RPMI8226 (cell line): ENCODE results near the gene LMNB1.
"Not testable (repeated sequence)": the region's sequence is repeated elsewhere in the genome, so short reads cannot be mapped to it uniquely, and the experiment has no call there.

Experiments used
- DNase-seq: peaks from one replicate; pipeline ENCODE4 v3.0.0-alpha.2; 2015

Gene LMNB1

DNA sequence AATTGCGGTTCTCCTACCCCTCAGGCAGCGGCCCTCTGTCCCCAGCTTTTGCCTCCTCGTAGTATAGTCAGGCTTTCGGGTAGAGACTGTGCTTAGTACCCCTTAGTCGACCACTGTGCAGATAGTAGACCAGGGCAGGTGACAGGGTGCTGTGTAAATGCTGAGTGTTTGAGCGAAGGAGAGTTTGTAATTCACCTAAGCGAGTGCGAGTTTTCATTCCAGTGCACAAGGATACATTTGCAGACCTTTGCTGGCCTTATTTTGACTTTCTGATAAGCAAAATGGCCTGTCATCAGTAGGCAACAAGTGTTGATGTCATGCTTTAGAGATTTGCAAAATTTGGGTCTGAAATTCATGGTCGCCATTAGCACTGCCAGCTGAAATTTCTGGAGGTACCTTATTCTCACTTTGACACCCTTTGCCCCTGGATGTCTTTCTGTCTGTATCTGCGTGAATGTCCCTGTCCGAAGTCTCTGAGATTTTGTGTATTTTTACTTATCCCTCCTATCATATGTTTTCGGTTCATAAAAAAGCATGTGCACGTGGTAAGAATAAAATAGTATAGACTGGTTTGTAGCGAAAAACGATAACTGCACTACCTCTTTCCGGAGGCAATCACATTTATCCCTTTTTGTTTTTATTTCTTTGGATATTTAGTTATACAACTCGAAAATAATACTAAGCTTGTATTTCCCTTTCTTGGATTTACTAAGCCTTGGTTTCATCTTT lies 1.9 kb downstream of the LMNB1 start:
- DNase-seq, result peak; percentile 32

DNA sequence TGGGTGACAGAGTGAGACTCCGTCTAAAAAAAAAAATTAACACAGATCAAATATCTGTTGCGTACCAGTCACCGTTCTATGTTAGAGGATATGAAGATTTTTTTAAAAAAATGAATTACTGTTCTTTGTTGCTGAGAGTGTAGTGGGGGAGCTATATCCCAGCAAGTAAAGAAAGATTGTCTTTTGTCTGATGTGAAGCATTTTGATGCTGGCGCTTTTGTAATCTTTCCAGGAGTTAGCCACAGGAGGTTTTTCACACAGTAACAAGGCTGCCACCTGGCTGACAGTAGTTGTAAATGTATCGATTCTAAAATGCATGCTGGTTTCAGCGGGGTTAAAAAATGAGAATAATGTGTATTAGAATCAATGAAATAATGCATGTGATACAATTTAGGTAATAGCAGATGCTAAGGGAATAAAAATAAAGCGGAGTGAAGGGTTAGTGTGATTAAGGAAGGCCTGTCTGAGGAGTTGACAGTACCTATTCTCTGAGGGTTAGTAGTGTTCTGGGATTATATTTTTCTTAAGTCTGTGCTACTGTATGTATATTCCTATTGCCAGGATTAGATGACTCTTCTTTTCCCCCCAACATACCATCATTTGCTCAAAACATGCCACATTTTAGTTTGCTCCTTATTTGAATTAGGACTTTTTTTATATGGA lies 3.4 kb downstream of the LMNB1 start:
- peak; percentile 72 for DNase-seq

DNA sequence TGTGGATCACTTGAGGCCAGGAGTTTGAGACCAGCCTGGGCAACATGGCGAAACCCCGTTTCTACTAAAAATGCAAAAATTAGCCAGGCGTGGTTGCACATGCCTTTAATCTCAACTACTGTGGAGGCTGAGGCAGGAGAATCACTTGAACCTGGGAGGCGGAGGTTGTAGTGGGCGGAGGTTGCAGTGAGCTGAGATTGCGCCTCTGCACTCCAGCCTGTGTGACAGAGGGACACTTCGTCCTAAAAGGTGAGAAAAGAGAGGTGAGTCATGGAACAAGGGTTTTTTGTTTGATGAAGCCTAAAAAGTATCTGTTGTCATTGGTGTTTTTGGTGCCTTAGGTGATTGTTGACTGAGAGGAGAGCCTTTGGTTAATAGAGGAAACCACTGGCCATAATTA lies 11.5 kb downstream of the LMNB1 start:
- DNase-seq, result not testable (repeated sequence)

DNA sequence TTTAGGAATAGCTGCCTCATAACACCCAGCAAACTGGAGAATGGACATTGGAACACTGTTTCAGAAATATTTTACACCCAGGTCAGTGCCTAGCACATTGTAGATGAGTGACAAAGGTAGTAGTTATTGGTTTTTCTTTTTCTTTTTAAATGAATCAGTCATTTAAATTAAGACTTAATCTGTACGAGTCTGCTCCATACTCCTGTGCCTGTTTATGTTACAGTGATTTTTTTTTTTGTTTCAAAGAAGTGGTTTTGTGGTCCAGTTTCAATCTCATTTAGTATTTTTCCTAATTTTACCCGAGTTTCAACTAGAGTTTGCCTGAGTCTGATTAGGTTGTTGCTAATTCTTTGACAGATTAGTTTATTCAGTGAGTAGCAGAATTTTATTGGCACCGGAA lies 16.2 kb downstream of the LMNB1 start:
- DNase-seq, result no peak

DNA sequence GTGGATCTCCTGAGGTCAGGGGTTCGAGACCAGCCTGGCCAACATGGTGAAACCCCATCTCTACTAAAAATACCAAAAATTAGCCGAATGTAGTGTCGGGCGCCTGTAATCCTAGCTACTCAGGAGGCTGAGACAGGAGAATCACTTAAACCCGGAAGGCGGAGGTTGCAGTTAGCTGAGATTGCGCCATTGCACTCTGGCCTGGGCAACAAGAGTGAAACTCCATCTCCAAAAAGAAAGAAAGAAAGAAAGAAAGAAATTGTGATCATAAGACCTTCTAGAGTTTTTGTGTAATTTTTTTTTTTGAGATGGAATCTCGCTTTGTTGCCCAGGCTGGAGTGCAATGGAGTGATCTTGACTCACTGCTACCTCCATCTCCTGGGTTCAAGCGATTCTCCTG lies 16.7 kb downstream of the LMNB1 start:
- not testable (repeated sequence) for DNase-seq

DNA sequence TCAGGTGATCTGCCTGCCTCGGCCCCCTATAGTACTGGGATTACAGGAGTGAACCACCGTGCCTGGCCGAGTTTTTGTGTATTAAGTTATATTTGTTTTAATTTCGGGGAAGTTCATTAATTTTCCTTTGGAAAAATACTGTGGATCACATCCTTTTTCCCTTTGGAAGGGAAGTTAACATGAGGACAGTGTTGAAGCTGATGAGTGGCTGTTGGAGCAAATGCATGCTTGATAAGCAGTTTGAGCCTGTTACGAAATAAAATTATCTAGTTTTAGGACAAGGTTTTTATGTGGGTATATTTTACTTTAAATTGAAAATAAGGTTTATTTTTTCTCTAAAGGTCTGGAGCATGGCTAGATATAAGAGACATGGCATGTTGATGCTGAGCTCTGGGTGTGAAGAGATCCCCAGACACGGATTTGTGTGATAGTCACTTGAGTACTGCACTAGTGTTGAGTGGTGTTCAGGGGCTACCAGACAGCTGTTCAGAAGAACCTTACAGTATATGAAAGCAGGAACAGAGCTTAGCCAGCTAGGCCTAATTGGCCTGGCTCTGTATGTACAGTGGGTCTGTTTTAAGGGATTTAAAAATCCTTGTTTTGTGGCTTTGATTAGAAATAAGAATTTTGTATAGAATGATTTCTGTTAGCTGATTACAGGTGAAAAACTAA lies 17.4 kb downstream of the LMNB1 start:
- DNase-seq, result no peak

DNA sequence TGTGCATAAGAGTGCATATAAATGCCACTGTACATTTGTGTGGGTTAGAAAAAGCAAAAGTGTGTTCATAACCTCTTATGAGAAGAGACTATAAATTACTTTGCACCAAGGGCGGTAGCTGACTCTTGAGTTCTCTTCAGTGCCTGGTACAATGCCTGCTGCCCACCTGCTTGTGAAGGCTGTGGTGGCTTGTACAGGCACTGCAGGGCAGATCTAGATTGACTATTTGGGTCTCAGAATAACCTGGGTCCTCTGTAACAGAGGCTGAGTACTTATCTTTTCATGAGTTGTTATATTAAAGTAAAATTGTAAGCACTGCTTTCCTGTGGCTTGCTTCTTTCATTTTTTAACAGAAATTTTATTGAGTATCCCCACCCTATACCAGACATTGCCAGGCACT lies 22.8 kb downstream of the LMNB1 start:
- no peak for DNase-seq

DNA sequence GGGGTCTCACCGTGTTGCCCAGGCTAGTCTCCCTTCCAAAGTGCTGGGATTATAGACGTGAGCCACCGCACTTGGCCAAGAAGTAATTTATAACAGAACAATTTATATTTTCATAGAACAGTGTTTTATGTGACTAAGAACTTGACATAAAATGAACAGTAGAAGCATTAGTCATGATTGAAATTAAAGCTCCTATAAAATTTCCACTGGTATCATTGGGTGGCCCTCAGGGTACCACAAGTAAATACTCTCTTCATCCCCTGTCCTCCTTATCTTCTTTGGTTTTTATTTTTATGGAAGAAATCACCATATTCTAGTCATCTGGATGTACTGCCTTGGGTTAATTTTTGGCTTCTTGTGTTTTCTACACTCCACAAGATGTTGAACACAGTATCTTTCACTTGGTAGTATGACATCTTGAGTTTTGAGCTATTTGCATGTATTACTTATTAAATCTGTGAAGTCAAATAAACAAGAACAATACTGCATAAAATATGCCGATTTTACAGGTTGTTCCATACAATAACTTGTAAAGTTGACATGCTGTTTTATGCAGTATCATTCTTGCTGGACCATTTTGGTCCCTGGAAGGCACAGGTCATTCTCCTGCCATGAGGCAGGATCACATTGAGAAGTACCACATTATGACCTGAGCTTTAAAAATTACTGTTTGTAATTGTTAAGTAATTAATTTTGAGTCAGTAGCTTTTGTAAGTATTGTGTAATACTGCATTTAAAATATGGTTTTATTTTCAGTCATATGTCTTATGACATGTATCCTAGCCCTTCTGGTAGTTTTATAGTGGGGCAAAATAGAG lies 24.4 kb downstream of the LMNB1 start:
- no peak for DNase-seq

DNA sequence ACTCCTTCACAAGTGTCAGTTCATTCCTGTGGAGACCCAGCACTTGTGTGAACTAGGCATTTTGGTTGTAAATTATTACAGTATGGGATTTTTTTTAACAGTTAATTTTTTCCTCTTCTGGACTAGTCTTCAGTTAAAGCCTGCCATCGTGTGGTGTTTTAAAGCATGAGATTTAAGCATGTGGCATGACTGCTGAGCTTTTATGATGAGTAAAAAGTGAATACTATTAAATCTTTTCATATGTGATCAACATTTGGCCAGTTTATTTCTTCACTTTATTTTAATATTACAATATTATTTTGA lies 25.0 kb downstream of the LMNB1 start:
- DNase-seq, result peak; percentile 26

DNA sequence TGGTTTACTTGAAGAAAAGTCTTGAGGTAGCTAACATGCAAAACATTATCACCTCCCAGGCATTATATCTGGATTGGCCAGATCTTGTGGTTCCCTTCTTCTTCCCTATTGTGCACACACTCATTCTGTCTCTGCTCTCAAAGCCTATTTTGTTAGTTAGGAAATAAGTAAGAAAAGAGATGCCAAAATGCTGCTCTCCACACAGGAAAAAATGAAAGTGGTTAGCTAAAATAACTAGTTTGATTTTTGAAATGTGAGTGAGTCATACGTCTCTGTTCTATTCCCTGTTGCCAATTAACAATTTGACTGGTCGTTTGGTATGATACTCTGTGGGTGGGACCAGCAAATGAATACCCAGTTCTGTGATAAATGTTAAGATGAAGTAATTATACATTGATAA lies 28.1 kb downstream of the LMNB1 start:
- DNase-seq, result no peak

DNA sequence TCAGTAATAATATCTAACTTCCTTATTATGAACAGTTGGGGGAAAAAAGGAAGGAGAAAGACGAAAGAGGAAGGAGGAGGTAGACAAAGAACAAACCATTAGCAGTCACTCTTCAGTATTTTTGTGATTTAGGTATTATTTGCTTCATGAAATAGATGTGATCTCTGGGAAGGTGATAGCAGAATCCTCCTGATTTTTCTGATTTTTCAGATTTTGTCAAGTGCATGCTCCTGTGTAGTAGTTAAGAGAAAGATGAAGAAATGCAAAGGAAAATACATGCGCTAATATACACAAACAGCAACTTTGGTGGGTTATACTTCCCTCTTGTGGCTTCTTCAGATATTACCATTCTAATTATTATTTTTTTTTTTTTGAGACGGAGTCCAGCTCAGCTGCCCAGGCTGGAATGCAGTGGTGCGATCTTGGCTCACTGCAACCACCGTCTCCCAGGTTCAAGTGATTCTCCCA lies 31.6 kb downstream of the LMNB1 start:
- no peak for DNase-seq

DNA sequence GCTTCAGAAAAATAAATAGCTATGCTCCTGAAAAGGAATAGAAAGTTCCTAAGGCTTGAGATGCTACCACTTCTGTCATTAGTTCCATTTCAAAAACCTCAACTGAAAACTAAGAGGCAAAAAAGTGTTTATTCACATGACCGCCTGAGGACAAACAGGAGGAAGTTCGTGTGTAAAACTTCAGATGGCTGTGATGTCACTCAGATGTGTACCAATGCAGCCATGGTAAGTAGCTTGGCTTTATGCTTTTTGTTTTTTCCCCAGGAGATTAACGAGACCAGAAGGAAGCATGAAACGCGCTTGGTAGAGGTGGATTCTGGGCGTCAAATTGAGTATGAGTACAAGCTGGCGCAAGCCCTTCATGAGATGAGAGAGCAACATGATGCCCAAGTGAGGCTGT lies 33.0 kb downstream of the LMNB1 start:
- no peak for DNase-seq

DNA sequence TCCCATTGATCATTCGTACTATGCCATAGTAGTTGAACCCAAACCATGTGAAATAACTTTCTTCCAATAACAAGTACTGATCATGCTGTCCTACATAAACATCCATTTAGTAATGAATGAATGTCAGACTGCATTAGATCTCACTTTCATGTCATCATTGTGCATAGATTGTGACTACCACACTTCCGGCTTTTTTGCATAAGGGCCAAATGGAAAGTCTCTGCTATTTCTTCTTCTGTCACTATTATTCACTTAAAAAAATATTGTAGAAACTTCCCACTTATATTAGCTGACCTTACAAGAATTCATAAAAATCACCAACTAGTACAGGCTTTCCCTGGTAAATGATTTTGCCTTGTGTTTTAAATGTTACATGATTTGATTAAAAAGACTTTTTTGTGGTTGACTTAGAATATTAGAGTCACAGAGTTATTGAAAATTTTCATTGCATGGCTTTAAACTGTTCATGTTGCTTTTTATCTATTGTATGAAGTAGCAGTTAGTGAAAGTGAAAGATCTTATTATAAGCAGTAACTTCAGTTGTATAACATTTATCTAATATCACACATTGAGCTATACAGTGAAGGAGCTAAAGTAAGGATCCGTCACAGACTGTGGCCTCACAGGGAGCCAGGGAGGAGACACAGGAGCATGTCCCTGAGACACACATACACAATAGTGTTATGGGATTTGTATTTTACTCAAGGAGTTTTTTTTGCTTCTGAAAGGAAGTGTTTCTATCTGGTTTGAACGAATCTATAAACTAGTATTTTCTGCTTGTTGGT lies 33.9 kb downstream of the LMNB1 start:
- DNase-seq, result no peak

DNA sequence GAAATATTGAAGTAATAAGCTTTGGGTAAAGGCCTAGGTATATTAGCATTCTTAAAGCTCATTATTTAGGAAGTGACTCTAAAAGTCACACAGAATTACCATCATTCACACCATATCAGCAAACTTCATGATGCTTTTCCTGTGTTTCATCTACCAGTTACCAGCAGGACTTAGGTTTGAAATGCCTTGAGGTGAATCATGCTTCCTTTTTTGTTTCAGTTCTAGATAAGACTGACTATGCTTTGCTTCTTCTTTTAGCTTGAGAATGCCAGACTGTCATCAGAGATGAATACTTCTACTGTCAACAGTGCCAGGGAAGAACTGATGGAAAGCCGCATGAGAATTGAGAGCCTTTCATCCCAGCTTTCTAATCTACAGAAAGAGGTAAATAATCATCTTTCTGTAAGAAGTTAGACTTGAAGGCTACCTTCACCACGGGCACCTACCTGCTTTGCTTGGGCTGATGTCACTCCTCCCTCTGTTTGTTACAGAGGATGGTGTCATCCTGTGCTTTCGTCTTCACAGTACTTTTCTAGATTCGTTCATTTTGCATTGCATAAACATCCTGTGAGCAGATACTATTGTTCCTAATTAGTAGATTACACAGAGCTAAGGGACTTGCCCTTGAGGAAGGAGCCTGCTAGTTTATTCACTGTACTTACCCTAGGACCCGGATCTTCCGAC lies 34.7 kb downstream of the LMNB1 start:
- DNase-seq, result no peak

DNA sequence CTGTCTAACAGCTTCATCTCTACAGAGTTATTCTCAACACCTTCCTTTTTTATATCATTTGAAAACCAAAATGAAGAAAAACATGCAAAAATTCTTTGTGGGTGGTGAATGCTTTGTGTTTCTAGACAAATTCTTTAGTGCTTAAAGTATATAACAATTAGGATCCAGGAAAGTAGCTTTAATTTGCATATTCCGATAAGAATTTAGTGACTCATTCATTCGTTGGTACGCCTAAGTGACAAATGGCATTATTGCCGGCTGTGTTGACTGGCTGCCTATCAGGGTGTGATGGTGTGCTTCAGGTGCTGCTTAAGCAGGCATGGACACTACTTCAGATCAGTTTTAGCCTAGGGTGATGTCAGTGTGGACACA lies 35.2 kb downstream of the LMNB1 start:
- no peak for DNase-seq

DNA sequence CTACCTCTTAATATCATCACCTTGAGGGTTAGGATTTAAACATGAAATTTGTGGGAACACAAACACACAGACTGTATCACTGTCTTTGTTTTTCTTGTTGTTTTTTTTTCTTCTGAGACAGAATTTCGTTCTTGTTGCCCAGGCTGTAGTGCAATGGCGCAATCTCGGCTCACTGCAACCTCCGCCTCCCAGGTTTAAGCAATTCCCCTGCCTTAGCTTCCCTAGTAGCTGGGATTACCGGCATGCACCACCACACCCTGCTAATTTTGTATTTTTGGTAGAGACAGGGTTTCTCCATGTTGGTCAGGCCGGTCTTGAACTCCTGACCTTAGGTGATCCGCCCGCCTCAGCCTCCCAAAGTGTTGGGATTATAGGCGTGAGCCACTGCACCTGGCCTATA lies 36.9 kb downstream of the LMNB1 start:
- DNase-seq, result not testable (repeated sequence)

DNA sequence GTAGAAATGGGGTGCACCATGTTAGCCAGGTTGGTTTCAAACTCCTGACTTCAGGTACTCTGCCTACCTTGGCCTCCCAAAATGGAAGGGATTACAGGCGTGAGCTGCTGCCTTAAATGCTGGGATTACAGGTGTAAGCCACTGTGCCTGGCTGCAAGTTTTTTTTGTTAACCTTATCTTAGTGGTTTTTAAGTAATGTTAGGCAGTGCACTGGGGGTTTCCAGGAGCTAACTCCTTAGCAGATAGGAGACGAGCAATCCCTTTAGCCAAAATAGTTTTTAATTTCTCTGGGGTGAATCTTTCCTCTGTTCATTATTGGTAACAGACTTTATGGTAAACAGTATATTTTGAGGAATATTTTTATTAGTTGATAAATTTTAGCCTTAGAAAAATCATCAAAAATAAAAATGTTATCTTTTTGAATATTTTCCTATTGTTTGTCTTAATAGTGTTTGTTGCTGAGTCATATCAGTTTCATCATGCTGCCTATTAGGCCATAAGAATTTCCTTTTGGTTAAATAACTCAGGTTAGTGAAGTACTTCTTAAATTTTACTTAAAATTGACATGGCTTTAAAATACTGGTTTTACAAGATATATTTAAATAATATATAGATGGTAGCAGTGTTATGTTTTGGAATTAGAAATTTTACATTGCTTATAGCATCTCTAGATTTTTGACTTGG lies 37.9 kb downstream of the LMNB1 start:
- no peak for DNase-seq

DNA sequence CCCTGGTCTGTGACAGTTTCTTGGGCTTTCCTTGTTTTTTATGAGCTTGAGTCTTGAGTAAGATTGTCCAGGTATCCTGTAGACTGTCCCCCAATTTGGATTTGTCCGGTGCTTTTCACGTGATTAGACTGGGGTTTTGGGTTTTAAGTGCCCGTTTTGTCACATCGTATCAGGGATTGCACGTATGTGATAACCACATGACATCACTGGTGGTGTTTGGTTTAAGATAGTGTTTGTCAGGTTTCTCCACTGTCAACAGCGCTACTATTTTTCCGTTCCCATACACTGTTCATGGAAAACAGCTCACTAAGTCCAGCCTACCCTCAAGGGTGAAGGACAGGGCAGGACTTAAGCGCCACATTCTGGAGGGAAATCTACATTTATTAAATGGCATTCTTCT lies 39.7 kb downstream of the LMNB1 start:
- no peak for DNase-seq

DNA sequence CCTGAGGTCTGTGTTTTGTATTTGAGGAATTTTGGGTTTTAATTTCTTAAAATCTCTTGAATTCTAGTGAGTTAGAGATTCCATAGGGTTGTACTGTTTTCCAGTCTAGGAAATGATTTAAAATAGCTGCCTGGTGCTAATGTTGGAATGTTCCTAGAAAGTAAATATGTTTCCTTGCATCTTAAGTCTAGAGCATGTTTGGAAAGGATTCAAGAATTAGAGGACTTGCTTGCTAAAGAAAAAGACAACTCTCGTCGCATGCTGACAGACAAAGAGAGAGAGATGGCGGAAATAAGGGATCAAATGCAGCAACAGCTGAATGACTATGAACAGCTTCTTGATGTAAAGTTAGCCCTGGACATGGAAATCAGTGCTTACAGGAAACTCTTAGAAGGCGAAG lies 41.8 kb downstream of the LMNB1 start:
- no peak for DNase-seq

DNA sequence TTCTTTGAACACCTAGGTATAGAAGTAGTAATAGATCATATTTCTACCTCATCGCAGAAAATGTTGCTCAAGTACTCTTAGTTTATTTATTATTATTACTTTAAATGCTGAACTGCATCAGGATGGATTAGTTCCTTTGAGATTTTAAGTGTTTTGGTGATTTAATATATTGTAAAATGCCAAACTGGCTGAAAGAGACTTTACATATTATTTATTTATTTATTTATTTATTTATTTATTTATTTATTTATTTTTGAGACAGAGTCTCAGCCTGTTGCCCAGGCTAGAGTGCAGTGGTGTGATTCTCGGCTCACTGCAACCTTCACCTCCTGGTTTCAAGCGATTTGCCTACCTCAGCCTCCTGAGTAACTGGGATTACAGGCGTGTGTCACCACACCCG lies 42.3 kb downstream of the LMNB1 start:
- DNase-seq, result no peak

DNA sequence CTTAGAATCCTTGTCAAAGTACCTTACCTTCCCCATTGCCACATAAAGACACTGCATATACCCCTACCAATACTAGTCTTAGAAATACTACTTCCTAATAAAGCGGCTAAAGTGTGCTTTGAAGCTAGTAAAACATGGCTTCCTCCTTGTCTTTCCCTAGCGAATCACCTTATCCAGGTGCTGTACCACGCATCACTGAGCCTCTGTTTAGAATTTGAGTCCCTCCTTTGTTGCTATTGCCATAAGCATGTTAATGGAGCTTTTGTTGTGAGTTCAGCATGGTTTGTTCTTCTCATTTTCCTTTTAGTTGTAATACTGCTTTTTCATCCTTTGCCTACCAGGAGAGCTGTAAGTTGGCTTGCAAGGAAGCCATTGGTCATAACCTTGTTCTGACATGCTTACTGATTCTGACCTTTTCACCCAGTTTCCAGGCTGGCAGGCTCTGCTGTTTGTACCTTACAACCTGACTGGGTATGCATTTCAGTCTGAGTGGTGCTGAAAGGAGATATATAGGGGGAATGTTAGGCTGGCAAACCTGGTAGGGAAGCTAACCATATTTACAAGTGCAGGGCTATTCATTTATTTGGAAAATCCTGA lies 49.8 kb downstream of the LMNB1 start:
- DNase-seq, result no peak
